K562 treated with DMSO at 1 percent for 48 hours (cell line): ENCODE results near the gene SYS1. TPM values are rescaled to one million over a fixed set of nuclear protein-coding genes. Genes with fewer than 3 reads are reported as not detected.

Experiments
- total RNA-seq: library from RNA; unstranded; fragments of 300-600 nt; gene quantifications from 2 replicates; pipeline ENCODE4 v1.2.3, GENCODE V29; 2022; ENCODE audit warnings: low replicate concordance; ENCODE audit errors: extremely low read depth

SYS1 gene
- total RNA-seq, result not detected in 2 replicates

GRCh38 chr20:45362804-45363610, at the start of gene SYS1:
Gene SYS1, plus strand, starts transcription at chr20:45363156. Its CDS starts 376 bp downstream, at chr20:45363532.

GRCh38 chr20:45347936-45348778, 14.8 kb upstream of the SYS1 start, which contains the start of gene SDC4:
Gene SDC4, minus strand, starts transcription at chr20:45348424. Its CDS starts 40 bp downstream, at chr20:45348384.

GRCh38 chr20:45378191-45378590, 15.2 kb downstream of the SYS1 start, which contains the start of gene TP53TG5:
Gene TP53TG5, minus strand, starts transcription at chr20:45378325. Its CDS starts 89 bp downstream, at chr20:45378236.

GRCh38 chr20:45407783-45408645, 45.1 kb downstream of the SYS1 start, which contains the start of gene DBNDD2:
Gene DBNDD2, plus strand, starts transcription at chr20:45408289. Its CDS starts 179 bp downstream, at chr20:45408468.

GRCh38 chr20:45415822-45416637, 53.1 kb downstream of the SYS1 start, which contains the start of gene PIGT:
Gene PIGT, plus strand, starts transcription at chr20:45416141. Its CDS starts 16 bp downstream, at chr20:45416157.

Other genes with a start within 250 kb of the SYS1 start
- not detected in 2 replicates for gene WFDC5, start 248.0 kb upstream of the SYS1 start, total RNA-seq
- not detected in 2 replicates for gene WFDC12, start 238.7 kb upstream of the SYS1 start, total RNA-seq
- gene PI3, start 188.3 kb upstream of the SYS1 start, total RNA-seq, result not detected in 2 replicates
- not detected in 2 replicates for gene SEMG1, start 156.1 kb upstream of the SYS1 start, total RNA-seq
- gene SEMG2, start 141.8 kb upstream of the SYS1 start, total RNA-seq, result not detected in 2 replicates
- not detected in 2 replicates for gene SLPI, start 108.6 kb upstream of the SYS1 start, total RNA-seq
- gene RBPJL, start 56.3 kb upstream of the SYS1 start, total RNA-seq, result not detected in 2 replicates
- not detected in 2 replicates for gene MATN4, start 54.9 kb upstream of the SYS1 start, total RNA-seq
- not detected in 2 replicates for gene SDC4, start 14.7 kb upstream of the SYS1 start, total RNA-seq
- not detected in 2 replicates for gene TP53TG5, start 15.2 kb downstream of the SYS1 start, total RNA-seq
- gene DBNDD2, start 45.1 kb downstream of the SYS1 start, total RNA-seq, result not detected in 2 replicates
- gene PIGT, start 53.0 kb downstream of the SYS1 start, total RNA-seq, result not detected in 2 replicates
- gene WFDC2, start 106.6 kb downstream of the SYS1 start, total RNA-seq, result not detected in 2 replicates
- not detected in 2 replicates for gene SPINT3, start 152.5 kb downstream of the SYS1 start, total RNA-seq
- gene WFDC6, start 176.3 kb downstream of the SYS1 start, total RNA-seq, result not detected in 2 replicates
- gene EPPIN, start 184.2 kb downstream of the SYS1 start, total RNA-seq, result not detected in 2 replicates
- gene WFDC8, start 216.1 kb downstream of the SYS1 start, total RNA-seq, result not detected in 2 replicates